ENCODE data around the gene KHDRBS1. TPM values are rescaled to one million over a fixed set of nuclear protein-coding genes. Genes with fewer than 3 reads are reported as not detected.
"Not testable (repeated sequence)": the region's sequence is repeated elsewhere in the genome, so short reads cannot be mapped to it uniquely, and the experiment has no call there.

The KHDRBS1 gene
- total and polyA plus RNA-seq, 9 of the 15 experiments (the other 6 are each of a cell fraction or from before 2014, with no cell fraction given) = 48.4 to 257 (median 114) TPM

GRCh38 chr1:32086381-32086780 is 72.7 kb downstream of the KHDRBS1 start:
- H2AFZ ChIP-seq (ENCODE audit: low read depth, low read length); FAIRE-seq; ATAC-seq; H3K27ac ChIP-seq (ENCODE audit: extremely low read depth, low read depth, low read length); H3K4me1 ChIP-seq (replicated peaks in 1 of 2; ENCODE audit: control insufficient read depth in 2 of 2, insufficient read depth in 2 of 2, low read length in 2 of 2); H3K9me3 ChIP-seq (replicated peaks; ENCODE audit: control insufficient read depth, insufficient read depth, low read depth, low read length); H3K9me1 ChIP-seq (ENCODE audit: control insufficient read depth, insufficient read depth, low read length); DNase-seq (ENCODE audit: extremely low read depth in 1 of 4, low spot score in 3 of 4); H3K4me3 ChIP-seq; H3K79me2 ChIP-seq (ENCODE audit: control insufficient read depth, insufficient read depth, low read length); H3K4me2 ChIP-seq (ENCODE audit: insufficient read depth, low read length); H3K27me3 ChIP-seq (ENCODE audit: control insufficient read depth in 2 of 2, insufficient read depth in 2 of 2, low read length in 2 of 2); in situ Hi-C loops (cut with MboI); CTCF ChIA-PET (ENCODE audit: low intra/inter-chr PET ratio); H3K9ac ChIP-seq (ENCODE audit: insufficient read depth in 1 of 2, low read depth in 2 of 2, low read length in 2 of 2); H4K20me1 ChIP-seq (replicated peaks; ENCODE audit: control insufficient read depth, insufficient read depth, low read length); BruUV-seq (replicated peaks); intact Hi-C loops (cut with micrococcal nuclease): not testable (repeated sequence)
- H3K36me3 ChIP-seq (ENCODE audit: control insufficient read depth, insufficient read depth, low read length) = peaks cover 38% of the 10 kb centered on the region
- POLR2A ChIA-PET = interaction anchor here (0.6 to 1.0 kb wide), 4 partner anchors 11 to 50 kb away, joined by 3 to 4 read pairs (median 4); no protein-coding TSS in a partner anchor
- WGBS (ENCODE audit: insufficient coverage, low coverage, missing lambda C conversion rate) = 82% methylated on average over 2 of the region's 2 CpGs
- TF ChIP-seq NFIC (IDR thresholded peaks at IDR 0.05) (peak; percentile 84), NFIX (CRISPR knock-in tag; IDR thresholded peaks at IDR 0.05; ENCODE audit: low read depth) (peak; percentile 54; the same call in 1 of the 2 replicates)

- Histone ChIP-seq H2AFZ (ENCODE audit: low read depth, low read length) (no peak overlapping the region), H3K27me3 (ENCODE audit: control insufficient read depth in 2 of 2, insufficient read depth in 2 of 2, low read length in 2 of 2) (no peaks in the 10 kb centered on the region), H3K9ac (ENCODE audit: insufficient read depth in 1 of 2, low read depth in 2 of 2, low read length in 2 of 2) (0 out of 4 replicates have a peak overlapping the region, but pooled peaks of 1 of the 2 experiments have one; percentile 14), H3K4me2 (ENCODE audit: insufficient read depth, low read length) (no peak overlapping the region), H3K9me3 (replicated peaks; ENCODE audit: control insufficient read depth, insufficient read depth, low read depth, low read length) (no peaks in the 10 kb centered on the region), H3K4me1 (replicated peaks in 1 of 2; ENCODE audit: control insufficient read depth in 2 of 2, insufficient read depth in 2 of 2, low read length in 2 of 2) (0 out of 5 replicates have a peak, but pooled peaks cover 0 to 2% of the 10 kb centered on the region in 2 experiments), H3K79me2 (ENCODE audit: control insufficient read depth, insufficient read depth, low read length) (no peaks in the 10 kb centered on the region), H4K20me1 (replicated peaks; ENCODE audit: control insufficient read depth, insufficient read depth, low read length) (no peaks in the 10 kb centered on the region), H3K36me3 (ENCODE audit: control insufficient read depth, insufficient read depth, low read length) (peaks cover 53% of the 10 kb centered on the region), H3K27ac (ENCODE audit: extremely low read depth, low read depth, low read length) (no peak overlapping the region), H3K9me1 (ENCODE audit: control insufficient read depth, insufficient read depth, low read length) (no peaks in the 10 kb centered on the region), H3K4me3 (no peak overlapping the region)
- no peak for ATAC-seq
- no TSS peak for BruUV-seq (replicated peaks)
- intact Hi-C loops (cut with micrococcal nuclease) = no loop called here
- in situ Hi-C loops (cut with MboI) = no loop called here
- POLR2A ChIA-PET = interaction anchor here (0.6 to 2.3 kb wide), 6 partner anchors 9 to 277 kb away, joined by 3 to 10 read pairs (median 4); no protein-coding TSS in a partner anchor
- CTCF ChIA-PET (ENCODE audit: low intra/inter-chr PET ratio) = no interaction called here
- DNase-seq (ENCODE audit: extremely low read depth in 1 of 4, low spot score in 3 of 4) = no peak
- no peak for FAIRE-seq
- 93% methylated on average over 8 of the region's 8 CpGs for WGBS (ENCODE audit: insufficient coverage, low coverage, missing lambda C conversion rate)
- TF ChIP-seq IRF2 (CRISPR knock-in tag; IDR thresholded peaks at IDR 0.05) (no peak), ZNF408 (CRISPR knock-in tag; IDR thresholded peaks at IDR 0.05; ENCODE audit: low read depth) (no peak), HEY1 (CRISPR knock-in tag; IDR thresholded peaks at IDR 0.05; ENCODE audit: borderline replicate concordance) (no peak), BCLAF1 (IDR thresholded peaks at IDR 0.05; ENCODE audit: borderline replicate concordance in 1 of 2, control insufficient read depth in 1 of 2, low read depth in 2 of 2, low read length in 1 of 2) (no peak), ZFP1 (CRISPR knock-in tag; IDR thresholded peaks at IDR 0.05) (no peak), PREB (CRISPR knock-in tag; IDR thresholded peaks at IDR 0.05) (no peak)
Observed at GRCh38 chr1:32091176-32091575, 77.5 kb downstream of the KHDRBS1 start.

Measured in K562 (cell line).